GM19455 (cell line): ENCODE data around the gene KRT26.
"Not testable (repeated sequence)": the region's sequence is repeated elsewhere in the genome, so short reads cannot be mapped to it uniquely, and the experiment has no call there.

Experiments used
- ATAC-seq: cut with Tn5 transposase; IDR thresholded peaks from one replicate; pipeline ENCODE4 v1.9.1; 2021; ENCODE audit not compliant: unreplicated experiment

The KRT26 gene

DNA sequence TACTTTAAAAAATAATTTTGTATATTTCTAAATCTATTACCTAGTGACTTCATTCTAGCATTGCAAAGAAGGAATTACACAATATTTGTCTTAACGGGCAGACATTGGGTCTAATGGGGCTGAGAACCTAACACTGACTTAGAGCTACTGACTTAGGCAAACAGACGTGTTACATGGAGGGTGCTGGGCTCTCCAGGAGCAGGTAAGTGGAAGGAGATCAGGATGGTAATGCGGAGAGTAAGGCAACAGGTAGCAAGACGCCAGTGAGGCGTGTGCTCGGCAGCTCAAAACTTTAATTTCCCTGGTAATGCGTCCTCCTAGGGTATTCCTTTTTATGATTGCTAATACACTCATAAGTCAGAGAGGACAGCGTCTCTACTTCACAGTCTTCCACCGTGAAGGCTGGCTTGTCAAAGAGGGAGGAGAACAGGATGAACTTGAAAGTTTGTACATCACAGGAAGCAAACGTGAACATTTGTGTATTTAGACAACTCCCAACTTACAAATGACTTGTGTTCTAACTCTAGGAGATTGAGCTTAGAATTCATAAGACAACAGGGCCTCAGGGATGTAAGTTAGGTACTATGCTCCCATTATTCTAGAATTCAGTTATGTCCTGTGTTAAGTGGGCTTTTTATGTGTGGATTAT lies 23.1 kb upstream of the KRT26 start:
- ATAC-seq: no peak

DNA sequence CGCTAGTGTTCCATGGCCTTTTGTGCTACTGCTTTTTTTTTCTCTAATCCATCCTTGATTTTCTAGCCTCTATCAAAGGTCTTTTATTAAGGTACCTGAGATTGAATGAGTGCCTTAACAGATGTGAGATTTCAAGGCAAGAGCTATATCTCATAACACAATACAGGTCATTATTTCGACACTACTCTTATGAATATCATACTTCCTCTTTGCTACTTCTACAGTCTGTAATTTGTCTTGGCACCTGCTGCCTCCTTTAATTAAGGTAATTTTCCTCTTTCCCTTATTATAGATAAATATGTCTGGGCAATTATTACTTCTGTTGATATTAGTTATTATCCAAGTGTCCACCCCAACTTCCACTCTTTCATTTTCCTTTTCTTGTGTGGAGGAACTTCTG lies 22.5 kb upstream of the KRT26 start:
- no peak for ATAC-seq

GRCh38 chr17:40793832-40794231 lies 21.8 kb upstream of the KRT26 start:
- ATAC-seq: no peak

- ATAC-seq: no peak
Measured at GRCh38 chr17:40791787-40792436, 19.9 kb upstream of the KRT26 start.

- ATAC-seq: no peak
Measured at GRCh38 chr17:40791111-40791510, 19.1 kb upstream of the KRT26 start.

GRCh38 chr17:40782450-40782849 lies 10.4 kb upstream of the KRT26 start, which contains the start of gene KRT27:
TSS of gene KRT27 (minus strand) at chr17:40782550. CDS start at chr17:40782493, 57 bp downstream.
- ATAC-seq: no peak

GRCh38 chr17:40779181-40779909 lies 7.3 kb upstream of the KRT26 start:
- ATAC-seq: no peak

DNA sequence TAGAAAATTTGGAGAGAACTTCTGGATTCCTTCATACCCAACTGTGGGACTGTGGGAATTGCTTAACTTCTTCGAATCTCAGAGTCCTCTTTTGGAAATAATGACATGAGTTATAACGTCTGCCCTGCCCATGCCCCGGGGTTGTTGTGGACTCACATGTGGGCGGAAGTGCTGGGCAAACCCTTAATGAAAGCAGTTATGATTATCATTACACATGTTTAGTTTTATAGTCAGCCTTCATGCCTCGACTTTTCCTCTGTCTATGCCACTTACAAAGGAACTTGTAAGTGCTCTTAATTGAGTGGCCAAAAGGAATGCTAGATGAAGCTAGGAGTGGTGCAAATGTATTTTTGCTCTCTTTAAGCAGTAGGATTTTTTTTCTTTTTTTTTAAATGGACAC lies 6.5 kb upstream of the KRT26 start:
- no peak for ATAC-seq

DNA sequence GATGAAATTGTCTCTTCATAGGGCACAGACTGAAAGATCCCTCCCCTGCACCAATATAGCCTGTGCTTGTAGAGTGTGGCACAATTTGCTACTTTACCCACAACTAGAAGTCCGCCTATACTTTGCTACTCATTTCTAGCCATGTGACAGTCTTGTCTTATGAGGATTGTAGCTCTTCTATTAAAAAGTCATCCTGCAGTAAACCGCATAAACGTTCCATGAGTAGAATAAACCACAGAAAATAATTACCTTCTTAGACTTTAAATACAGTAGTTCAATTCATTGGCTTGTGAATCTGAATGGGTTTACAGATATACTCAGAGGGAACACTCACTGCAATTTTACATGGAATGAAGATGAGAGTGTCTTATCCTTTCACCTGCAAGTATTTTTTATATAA lies 6.0 kb upstream of the KRT26 start:
- ATAC-seq: no peak

DNA sequence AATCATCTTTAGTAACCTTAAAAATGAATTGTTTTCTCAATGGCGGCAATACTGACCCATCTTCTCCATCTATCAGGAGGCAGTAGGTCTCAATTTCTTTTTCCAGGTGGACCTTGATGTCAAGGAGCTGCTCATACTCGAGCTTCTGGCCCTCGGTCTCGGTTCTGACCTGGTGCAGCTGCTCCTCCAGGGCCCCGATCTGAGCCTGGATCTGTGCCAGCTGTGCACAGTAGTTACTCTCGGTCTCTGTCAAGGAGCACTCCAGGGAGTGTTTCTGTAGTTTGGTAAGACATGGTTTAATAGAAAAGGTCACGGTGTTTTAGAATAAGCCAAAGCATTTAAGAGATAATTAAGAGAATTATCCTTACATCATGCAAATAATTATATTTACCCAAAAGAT lies 5.5 kb upstream of the KRT26 start:
- ATAC-seq: no peak

DNA sequence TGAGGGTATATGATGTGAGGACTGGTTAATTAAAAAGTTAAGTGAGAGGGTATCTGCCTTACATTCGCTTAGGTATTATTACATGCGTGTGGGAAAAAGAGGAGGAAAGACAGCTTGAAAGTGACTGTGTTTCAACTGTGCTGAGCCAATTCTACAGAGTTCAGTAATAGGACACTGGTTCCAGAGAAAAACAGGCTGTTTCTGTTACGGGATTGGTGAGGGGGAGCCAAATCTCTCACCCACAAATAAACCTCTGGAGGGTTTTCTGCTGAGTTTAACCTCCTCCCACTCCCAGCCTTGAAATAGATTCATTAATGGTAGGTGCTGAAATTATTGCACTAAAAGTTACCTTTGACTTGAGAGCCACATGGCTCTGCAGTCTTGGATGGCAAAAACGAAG lies 3.9 kb upstream of the KRT26 start:
- ATAC-seq: no peak

- no peak for ATAC-seq
Measured at GRCh38 chr17:40765657-40766056, 6.3 kb downstream of the KRT26 start.

DNA sequence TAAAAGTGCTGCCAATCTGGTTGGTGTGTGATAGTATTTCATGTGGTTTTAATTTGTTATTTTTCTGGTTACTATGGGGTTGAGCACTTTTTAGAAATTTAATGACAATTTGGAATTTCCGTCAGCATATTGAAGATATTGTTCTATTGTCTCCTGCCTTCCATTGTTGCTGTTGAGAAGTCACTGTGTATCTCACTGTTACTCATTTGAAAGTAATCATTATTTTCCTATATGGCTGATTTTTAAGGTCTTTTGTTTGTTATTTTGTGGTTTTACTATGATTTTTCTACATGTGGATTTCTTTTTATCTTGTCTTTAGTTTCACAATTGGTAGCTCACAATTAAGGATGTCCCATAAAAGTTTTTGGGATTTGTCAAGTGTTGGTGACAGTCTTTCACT lies 8.2 kb downstream of the KRT26 start:
- ATAC-seq: no peak

- no peak for ATAC-seq
Measured at GRCh38 chr17:40760105-40761016, 11.6 kb downstream of the KRT26 start.

GRCh38 chr17:40755231-40755630 lies 16.8 kb downstream of the KRT26 start, which contains the start of gene KRT25:
TSS of gene KRT25 (minus strand) at chr17:40755331. CDS start at chr17:40755271, 60 bp downstream.
- ATAC-seq: no peak

GRCh38 chr17:40753804-40754203 lies 18.2 kb downstream of the KRT26 start:
- no peak for ATAC-seq

DNA sequence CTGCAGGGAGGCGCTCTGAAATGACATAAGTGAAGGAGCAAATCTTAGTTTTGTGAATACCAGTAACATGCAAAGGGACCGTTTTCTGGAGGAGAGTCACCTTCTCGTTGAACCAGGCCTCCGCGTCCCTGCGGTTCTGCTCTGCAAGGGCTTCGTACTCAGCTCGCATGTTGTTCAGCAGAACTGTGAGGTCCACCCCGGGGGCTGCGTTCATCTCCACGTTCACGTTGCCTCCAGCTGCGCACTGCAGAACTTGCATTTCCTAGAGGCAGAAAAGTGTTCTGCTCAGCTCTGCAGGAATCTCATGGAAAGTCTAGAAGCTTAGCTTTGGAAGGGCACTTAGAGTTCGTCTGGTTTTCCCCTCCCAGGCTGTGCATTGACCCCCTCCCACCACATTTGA lies 20.9 kb downstream of the KRT26 start:
- ATAC-seq: no peak

DNA sequence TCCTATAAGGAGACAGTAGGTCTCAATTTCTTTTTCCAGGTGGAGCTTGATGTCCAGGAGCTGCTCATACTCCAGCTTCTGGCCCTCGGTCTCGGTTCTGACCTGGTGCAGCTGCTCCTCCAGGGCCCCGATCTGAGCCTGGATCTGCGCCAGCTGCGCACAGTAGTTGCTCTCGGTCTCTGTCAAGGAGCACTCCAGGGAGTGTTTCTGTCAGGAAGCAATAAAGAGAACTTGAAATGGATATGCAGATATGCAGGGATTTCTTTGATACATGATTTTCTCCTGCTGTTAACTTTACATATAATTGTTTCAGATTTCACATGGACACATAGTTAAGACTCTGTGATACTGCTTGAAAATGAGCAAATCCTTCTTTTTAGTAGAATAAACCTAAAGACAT lies 21.6 kb downstream of the KRT26 start:
- ATAC-seq: no peak

GRCh38 chr17:40748666-40749065 lies 23.3 kb downstream of the KRT26 start:
- ATAC-seq: not testable (repeated sequence)

GRCh38 chr17:40738553-40738952 lies 33.4 kb downstream of the KRT26 start:
- no peak for ATAC-seq

- ATAC-seq: no peak
Measured at GRCh38 chr17:40735016-40735415, 37.0 kb downstream of the KRT26 start.
